HL-60 (cell line): ENCODE measurements around the gene FAM83F.

ENCODE experiments used
- POLR2AphosphoS5 ChIP-seq: IDR thresholded peaks from 2 replicates; pipeline ENCODE4 v1.6.1; 2012; ENCODE audit warnings: low read depth
- TF ChIP-seq, protein P1 (sequence below): IDR thresholded peaks from one replicate; pipeline ENCODE4 v1.5.1; 2011; ENCODE audit warnings: low read length, control low read depth, inconsistent platforms; ENCODE audit not compliant: insufficient read depth

DNA sequence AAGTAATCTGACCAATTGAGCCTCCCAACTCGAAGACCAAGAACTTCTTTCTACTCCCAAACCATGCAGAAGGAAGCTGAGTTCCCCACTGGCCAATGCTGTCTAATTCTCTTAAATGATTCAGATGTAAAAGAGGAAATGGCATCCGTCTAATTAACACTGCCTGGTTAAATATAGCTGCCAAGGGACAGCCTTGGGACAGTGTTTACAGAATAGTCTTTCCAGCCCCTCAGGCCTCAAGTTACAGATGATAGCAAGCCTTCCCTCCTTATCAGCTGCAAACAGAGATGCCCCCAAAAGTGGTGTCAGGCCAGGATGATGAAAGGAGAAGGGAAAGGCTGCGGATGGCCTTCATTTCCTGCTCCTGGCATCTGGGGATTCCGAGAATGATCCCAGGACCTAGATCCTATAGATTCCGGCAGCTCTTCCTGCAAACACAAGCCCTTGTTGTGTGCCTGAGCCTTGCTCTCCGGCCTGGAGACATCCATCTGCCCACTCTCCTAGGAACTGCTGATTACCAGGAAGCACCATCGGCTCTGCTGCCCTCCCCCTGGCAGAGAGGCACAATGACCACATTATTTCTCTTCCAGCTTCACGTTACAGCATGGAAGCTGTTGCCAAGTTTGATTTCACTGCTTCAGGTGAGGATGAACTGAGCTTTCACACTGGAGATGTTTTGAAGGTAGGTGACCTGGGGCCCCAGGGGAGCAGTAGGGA lies 48.1 kb upstream of the FAM83F start:
- TF ChIP-seq, protein P1, sequence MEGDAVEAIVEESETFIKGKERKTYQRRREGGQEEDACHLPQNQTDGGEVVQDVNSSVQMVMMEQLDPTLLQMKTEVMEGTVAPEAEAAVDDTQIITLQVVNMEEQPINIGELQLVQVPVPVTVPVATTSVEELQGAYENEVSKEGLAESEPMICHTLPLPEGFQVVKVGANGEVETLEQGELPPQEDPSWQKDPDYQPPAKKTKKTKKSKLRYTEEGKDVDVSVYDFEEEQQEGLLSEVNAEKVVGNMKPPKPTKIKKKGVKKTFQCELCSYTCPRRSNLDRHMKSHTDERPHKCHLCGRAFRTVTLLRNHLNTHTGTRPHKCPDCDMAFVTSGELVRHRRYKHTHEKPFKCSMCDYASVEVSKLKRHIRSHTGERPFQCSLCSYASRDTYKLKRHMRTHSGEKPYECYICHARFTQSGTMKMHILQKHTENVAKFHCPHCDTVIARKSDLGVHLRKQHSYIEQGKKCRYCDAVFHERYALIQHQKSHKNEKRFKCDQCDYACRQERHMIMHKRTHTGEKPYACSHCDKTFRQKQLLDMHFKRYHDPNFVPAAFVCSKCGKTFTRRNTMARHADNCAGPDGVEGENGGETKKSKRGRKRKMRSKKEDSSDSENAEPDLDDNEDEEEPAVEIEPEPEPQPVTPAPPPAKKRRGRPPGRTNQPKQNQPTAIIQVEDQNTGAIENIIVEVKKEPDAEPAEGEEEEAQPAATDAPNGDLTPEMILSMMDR, result no peak
- no peak for TF ChIP-seq POLR2AphosphoS5
